ENCODE results near the gene PRDM16. TPM values are rescaled to one million over a fixed set of nuclear protein-coding genes. Genes with fewer than 3 reads are reported as not detected.
A peak's percentile ranks its signal among the peaks of the same experiment; 100 is the strongest.

PRDM16 gene
- total and polyA plus RNA-seq, 2 of the 13 experiments (the other 11 are each of a cell fraction or from before 2014, with no cell fraction given): 0.15 to 0.81 TPM

DNA sequence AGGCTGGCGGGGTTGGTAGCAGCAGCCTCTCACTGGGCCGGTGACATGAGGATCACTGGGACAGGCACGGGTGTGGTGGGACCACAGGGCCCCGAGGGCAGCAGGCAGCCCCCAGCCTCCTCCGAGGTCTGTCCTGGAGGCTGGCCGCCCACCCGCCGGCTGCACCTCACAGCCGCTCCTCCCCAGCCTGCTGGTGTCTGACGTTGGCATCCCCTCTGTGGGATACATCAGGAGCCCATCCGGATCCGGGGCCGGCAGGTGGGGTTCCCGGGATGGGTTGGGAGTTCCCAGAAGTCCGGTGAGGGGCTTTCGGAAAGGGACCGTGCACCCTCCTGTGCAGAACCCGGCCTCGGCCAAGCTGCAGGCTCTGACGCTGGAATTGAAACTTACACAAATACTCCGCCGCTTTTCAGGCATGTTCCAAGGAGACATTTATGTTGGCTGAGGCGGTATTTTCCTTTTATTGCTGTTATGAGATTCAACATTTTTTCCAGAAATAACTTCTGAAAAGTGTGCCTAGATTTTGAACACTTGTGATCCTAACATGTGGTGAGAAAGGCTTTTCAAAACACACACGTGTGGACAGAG lies 243.4 kb downstream of the PRDM16 start:
- FAIRE-seq: no peak

More for the DNA sequence above, 243.4 kb downstream of the PRDM16 start:
- H3K27me3 ChIP-seq (ENCODE audit: control insufficient read depth in 1 of 2, insufficient read depth in 2 of 2, low read length in 2 of 2): no peaks in the 10 kb centered on the region
- H3K9ac ChIP-seq (ENCODE audit: insufficient read depth, low read depth, low read length): no peak overlapping the region
- H4K20me1 ChIP-seq (ENCODE audit: insufficient read depth, low read length): no peaks in the 10 kb centered on the region
- no peaks in the 10 kb centered on the region for H3K79me2 ChIP-seq (ENCODE audit: insufficient read depth, low read length)
- WGBS (ENCODE audit: low lambda C conversion rate): 95% methylated on average over 13 of the region's 24 CpGs
- in situ Hi-C loops (cut with HindIII; ENCODE audit: extremely low pct_ligation_motif_present, low pct_unique_long_range_greater_than_20kb): no loop called here
- intact Hi-C loops (cut with micrococcal nuclease; ENCODE audit: unreplicated experiment): no loop called here
- TF ChIP-seq ZNF709 (CRISPR knock-in tag; IDR thresholded peaks at IDR 0.05) (0 out of 2 replicates have a peak, but pooled peaks have one; percentile 6), NFE2 (CRISPR knock-in tag; IDR thresholded peaks at IDR 0.05) (no peak), ZNF615 (CRISPR knock-in tag; IDR thresholded peaks at IDR 0.05; ENCODE audit: borderline replicate concordance) (no peak), ZNF761 (CRISPR knock-in tag; conservative IDR thresholded peaks at IDR 0.05) (no peak)
- TF ChIP-seq, protein P1, sequence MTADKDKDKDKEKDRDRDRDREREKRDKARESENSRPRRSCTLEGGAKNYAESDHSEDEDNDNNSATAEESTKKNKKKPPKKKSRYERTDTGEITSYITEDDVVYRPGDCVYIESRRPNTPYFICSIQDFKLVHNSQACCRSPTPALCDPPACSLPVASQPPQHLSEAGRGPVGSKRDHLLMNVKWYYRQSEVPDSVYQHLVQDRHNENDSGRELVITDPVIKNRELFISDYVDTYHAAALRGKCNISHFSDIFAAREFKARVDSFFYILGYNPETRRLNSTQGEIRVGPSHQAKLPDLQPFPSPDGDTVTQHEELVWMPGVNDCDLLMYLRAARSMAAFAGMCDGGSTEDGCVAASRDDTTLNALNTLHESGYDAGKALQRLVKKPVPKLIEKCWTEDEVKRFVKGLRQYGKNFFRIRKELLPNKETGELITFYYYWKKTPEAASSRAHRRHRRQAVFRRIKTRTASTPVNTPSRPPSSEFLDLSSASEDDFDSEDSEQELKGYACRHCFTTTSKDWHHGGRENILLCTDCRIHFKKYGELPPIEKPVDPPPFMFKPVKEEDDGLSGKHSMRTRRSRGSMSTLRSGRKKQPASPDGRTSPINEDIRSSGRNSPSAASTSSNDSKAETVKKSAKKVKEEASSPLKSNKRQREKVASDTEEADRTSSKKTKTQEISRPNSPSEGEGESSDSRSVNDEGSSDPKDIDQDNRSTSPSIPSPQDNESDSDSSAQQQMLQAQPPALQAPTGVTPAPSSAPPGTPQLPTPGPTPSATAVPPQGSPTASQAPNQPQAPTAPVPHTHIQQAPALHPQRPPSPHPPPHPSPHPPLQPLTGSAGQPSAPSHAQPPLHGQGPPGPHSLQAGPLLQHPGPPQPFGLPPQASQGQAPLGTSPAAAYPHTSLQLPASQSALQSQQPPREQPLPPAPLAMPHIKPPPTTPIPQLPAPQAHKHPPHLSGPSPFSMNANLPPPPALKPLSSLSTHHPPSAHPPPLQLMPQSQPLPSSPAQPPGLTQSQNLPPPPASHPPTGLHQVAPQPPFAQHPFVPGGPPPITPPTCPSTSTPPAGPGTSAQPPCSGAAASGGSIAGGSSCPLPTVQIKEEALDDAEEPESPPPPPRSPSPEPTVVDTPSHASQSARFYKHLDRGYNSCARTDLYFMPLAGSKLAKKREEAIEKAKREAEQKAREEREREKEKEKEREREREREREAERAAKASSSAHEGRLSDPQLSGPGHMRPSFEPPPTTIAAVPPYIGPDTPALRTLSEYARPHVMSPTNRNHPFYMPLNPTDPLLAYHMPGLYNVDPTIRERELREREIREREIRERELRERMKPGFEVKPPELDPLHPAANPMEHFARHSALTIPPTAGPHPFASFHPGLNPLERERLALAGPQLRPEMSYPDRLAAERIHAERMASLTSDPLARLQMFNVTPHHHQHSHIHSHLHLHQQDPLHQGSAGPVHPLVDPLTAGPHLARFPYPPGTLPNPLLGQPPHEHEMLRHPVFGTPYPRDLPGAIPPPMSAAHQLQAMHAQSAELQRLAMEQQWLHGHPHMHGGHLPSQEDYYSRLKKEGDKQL (CRISPR knock-in tag; IDR thresholded peaks at IDR 0.05; ENCODE audit: low read depth): no peak
- DNase-seq (ENCODE audit: low spot score) (no peak), ATAC-seq (no peak)
- H3K4me1 ChIP-seq (ENCODE audit: insufficient read depth, low read length): peaks cover 31% of the 10 kb centered on the region
- ChIA-PET CTCF (ENCODE audit: low intra/inter-chr PET ratio, low total read pairs) (no interaction called here), POLR2A (interaction anchor here (1.0 to 1.5 kb wide), 5 partner anchors 8 to 28 kb away, joined by 3 to 6 read pairs (median 4); no protein-coding TSS in a partner anchor)
- no peaks in the 10 kb centered on the region for H3K9me3 ChIP-seq (ENCODE audit: low read length)
- H3K4me3 ChIP-seq (replicated peaks in 1 of 3; ENCODE audit: insufficient read depth in 1 of 3, low read depth in 2 of 3, low read length in 3 of 3): no peak overlapping the region
- H3K4me2 ChIP-seq (ENCODE audit: low read depth, low read length): no peak overlapping the region
- no peak overlapping the region for H2AFZ ChIP-seq (ENCODE audit: low read length)
- no peaks in the 10 kb centered on the region for H3K36me3 ChIP-seq (replicated peaks in 1 of 2; ENCODE audit: control insufficient read depth in 1 of 2, insufficient read depth in 2 of 2, low read length in 2 of 2)
- no peak overlapping the region for H3K27ac ChIP-seq (ENCODE audit: extremely low read length, insufficient read depth, low read length)
- BruUV-seq (replicated peaks): no TSS peak
